Panc1 (cell line): ENCODE results near the gene GRHL1. TPM values are rescaled to one million over a fixed set of nuclear protein-coding genes. Genes with fewer than 3 reads are reported as not detected.

Source experiments
- ATAC-seq: fragments of 200-7000 bp; cut with Tn5 transposase; 2 replicates; pipeline ENCODE4 v1.9.1; 2020; ENCODE audit warnings: mild to moderate bottlenecking, moderate library complexity
- BruUV-seq: library from RNA; stranded (reverse); fragments of 400-500 nt; replicated peaks from 2 replicates; lab custom pipeline; 2021; lab: Mats Ljungman, UMichigan
- CTCF ChIA-PET: fragments of 300-600 bp; sonication (Branson Sonifier 250); formaldehyde crosslinking; loops from one replicate; lab custom pipeline; 2022; ENCODE audit warnings: antibody characterized with exemption; lab: Charles Lee
- POLR2A ChIA-PET: fragments of 300-600 bp; sonication (Branson Sonifier 250); formaldehyde crosslinking; loops from one replicate; lab custom pipeline; 2022; ENCODE audit warnings: antibody characterized with exemption; lab: Charles Lee
- DNase-seq: peaks from one replicate; pipeline ENCODE4 v3.0.0-alpha.2; 2010; ENCODE audit warnings: low read depth, low spot score
- H3K27ac ChIP-seq: 2 replicates; pipeline ENCODE4 v1.5.1; 2011; ENCODE audit warnings: mild to moderate bottlenecking, low read length, inconsistent platforms
- H3K27me3 ChIP-seq: fragments of 200-500 bp; sonication (Bioruptor generic); 2 replicates; pipeline ENCODE4 v1.6.0; 2014; ENCODE audit warnings: low read length, inconsistent platforms; ENCODE audit not compliant: control insufficient read depth, insufficient read depth
- H3K36me3 ChIP-seq: fragments of 200-500 bp; sonication (Bioruptor generic); 2 replicates; pipeline ENCODE4 v1.5.1; 2014; ENCODE audit warnings: inconsistent platforms, mild to moderate bottlenecking, low read length, moderate library complexity; ENCODE audit not compliant: control insufficient read depth, insufficient read depth
- H3K4me1 ChIP-seq: 2 replicates; pipeline ENCODE4 v1.5.1; 2011; ENCODE audit warnings: inconsistent platforms, mild to moderate bottlenecking, low read length, moderate library complexity; ENCODE audit not compliant: control insufficient read depth, insufficient read depth
- H3K4me3 ChIP-seq, 2 experiments: 2 replicates each; pipeline ENCODE4 v1.5.1; 2011 to 2012; ENCODE audit warnings: low read depth in 2 of 2, low read length in 2 of 2, mild to moderate bottlenecking in 2 of 2, inconsistent platforms in 1 of 2, moderate library complexity in 1 of 2
- H3K9me3 ChIP-seq: fragments of 200-500 bp; sonication (Bioruptor generic); 2 replicates; pipeline ENCODE4 v1.5.1; 2014; ENCODE audit warnings: low read depth, mild to moderate bottlenecking, inconsistent platforms, low read length, moderate library complexity; ENCODE audit not compliant: control insufficient read depth, insufficient read depth
- POLR2AphosphoS5 ChIP-seq: IDR thresholded peaks from 2 replicates; pipeline ENCODE4 v1.6.1; 2012; ENCODE audit warnings: mild to moderate bottlenecking, low read depth, low read length, moderate library complexity
- SIN3A ChIP-seq: IDR thresholded peaks from 2 replicates; pipeline ENCODE4 v1.6.1; 2012; ENCODE audit warnings: low read depth, mild to moderate bottlenecking, low read length, moderate library complexity, borderline replicate concordance; ENCODE audit not compliant: insufficient read depth
- TCF7L2 ChIP-seq: IDR thresholded peaks from 2 replicates; pipeline ENCODE4 v1.6.1; 2011; ENCODE audit warnings: mild to moderate bottlenecking, low read depth, low read length, inconsistent platforms
- in situ Hi-C: cut with HindIII; loops from 2 replicates; pipeline ENCODE4 v1.10.0; 2016; ENCODE audit warnings: low sequenced_read_pairs, low pct_unique_long_range_greater_than_20kb
- intact Hi-C: fragments of 100-400 bp; cut with micrococcal nuclease; formaldehyde crosslinking; loops from one replicate; pipeline ENCODE4 v1.10.0; 2022; ENCODE audit not compliant: unreplicated experiment
- total RNA-seq: library from RNA; stranded (reverse); gene quantifications from one replicate; pipeline ENCODE4 v1.2.1, GENCODE V29; 2021; ENCODE audit not compliant: unreplicated experiment
- TF ChIP-seq, protein P1 (sequence below), 2 experiments: IDR thresholded peaks; 2 replicates each; pipeline ENCODE4 v1.6.1; 2011 to 2012; ENCODE audit warnings: low read depth in 2 of 2, control low read depth in 1 of 2, low read length in 1 of 2, mild to moderate bottlenecking in 1 of 2, moderate library complexity in 1 of 2; ENCODE audit not compliant: insufficient read depth in 1 of 2
- TF ChIP-seq, protein P2 (sequence below): fragments of 450-650 bp; IDR thresholded peaks from 2 replicates; pipeline ENCODE4 v1.5.1; 2017; ENCODE audit warnings: mild to moderate bottlenecking

GRHL1 gene
- total RNA-seq, 1 experiment from 2014 or later = 4.7 TPM

DNA sequence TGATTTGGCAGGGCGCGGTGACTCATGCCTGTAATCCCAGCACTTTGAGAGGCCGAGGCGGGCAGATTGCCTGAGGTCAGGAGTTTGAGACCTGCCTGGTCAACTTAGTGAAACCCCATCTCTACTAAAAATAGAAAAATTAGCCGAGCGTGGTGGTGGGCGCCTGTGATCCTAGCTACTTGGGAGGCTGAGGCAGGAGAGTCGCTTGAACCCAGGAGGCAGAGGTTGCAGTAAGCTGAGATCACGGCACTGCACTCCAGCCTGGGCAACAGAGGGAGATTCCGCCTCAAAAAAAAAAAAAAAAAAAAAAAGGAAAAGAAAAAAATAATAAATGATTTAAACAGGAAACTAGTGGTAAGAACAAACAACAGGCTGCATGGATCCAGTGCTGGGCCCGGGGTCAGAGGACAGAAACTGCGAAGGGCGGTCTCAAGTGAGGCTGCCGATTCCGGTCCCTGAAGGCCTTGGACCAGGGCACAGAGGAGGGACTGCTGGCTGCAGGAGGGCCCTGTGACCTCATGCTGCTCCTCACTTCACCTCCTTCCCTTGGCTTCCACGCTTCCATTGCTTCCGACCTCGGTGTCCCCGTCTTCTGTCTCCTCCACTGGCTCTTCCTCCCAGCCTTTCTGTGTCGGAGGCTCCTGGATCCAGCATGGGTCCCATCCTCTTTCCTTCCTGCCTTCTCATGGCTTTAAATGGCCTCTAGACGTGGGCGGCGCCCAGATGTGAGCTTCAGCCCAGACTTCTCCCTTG is 2.1 kb upstream of the GRHL1 start:
- Histone ChIP-seq H3K27ac (no peak overlapping the region), H3K27me3 (no peaks in the 10 kb centered on the region; the same call in 1 of the 2 replicates), H3K36me3 (no peaks in the 10 kb centered on the region), H3K4me1 (peaks cover 17% of the 10 kb centered on the region), H3K9me3 (no peaks in the 10 kb centered on the region), H3K4me3 (no peak overlapping the region)
- in situ Hi-C loops = no loop called here
- ChIA-PET POLR2A (no interaction called here), CTCF (no interaction called here)
- intact Hi-C loops = no loop called here
- ATAC-seq (no peak), DNase-seq (no peak)
- BruUV-seq = no TSS peak
- TF ChIP-seq, protein P1, sequence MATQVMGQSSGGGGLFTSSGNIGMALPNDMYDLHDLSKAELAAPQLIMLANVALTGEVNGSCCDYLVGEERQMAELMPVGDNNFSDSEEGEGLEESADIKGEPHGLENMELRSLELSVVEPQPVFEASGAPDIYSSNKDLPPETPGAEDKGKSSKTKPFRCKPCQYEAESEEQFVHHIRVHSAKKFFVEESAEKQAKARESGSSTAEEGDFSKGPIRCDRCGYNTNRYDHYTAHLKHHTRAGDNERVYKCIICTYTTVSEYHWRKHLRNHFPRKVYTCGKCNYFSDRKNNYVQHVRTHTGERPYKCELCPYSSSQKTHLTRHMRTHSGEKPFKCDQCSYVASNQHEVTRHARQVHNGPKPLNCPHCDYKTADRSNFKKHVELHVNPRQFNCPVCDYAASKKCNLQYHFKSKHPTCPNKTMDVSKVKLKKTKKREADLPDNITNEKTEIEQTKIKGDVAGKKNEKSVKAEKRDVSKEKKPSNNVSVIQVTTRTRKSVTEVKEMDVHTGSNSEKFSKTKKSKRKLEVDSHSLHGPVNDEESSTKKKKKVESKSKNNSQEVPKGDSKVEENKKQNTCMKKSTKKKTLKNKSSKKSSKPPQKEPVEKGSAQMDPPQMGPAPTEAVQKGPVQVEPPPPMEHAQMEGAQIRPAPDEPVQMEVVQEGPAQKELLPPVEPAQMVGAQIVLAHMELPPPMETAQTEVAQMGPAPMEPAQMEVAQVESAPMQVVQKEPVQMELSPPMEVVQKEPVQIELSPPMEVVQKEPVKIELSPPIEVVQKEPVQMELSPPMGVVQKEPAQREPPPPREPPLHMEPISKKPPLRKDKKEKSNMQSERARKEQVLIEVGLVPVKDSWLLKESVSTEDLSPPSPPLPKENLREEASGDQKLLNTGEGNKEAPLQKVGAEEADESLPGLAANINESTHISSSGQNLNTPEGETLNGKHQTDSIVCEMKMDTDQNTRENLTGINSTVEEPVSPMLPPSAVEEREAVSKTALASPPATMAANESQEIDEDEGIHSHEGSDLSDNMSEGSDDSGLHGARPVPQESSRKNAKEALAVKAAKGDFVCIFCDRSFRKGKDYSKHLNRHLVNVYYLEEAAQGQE (IDR thresholded peaks at IDR 0.05; ENCODE audit: insufficient read depth in 1 of 2, low read depth in 2 of 2, low read length in 1 of 2) = no peak
- TF ChIP-seq SIN3A (no peak), POLR2AphosphoS5 (no peak), TCF7L2 (no peak)
- TF ChIP-seq, protein P2, sequence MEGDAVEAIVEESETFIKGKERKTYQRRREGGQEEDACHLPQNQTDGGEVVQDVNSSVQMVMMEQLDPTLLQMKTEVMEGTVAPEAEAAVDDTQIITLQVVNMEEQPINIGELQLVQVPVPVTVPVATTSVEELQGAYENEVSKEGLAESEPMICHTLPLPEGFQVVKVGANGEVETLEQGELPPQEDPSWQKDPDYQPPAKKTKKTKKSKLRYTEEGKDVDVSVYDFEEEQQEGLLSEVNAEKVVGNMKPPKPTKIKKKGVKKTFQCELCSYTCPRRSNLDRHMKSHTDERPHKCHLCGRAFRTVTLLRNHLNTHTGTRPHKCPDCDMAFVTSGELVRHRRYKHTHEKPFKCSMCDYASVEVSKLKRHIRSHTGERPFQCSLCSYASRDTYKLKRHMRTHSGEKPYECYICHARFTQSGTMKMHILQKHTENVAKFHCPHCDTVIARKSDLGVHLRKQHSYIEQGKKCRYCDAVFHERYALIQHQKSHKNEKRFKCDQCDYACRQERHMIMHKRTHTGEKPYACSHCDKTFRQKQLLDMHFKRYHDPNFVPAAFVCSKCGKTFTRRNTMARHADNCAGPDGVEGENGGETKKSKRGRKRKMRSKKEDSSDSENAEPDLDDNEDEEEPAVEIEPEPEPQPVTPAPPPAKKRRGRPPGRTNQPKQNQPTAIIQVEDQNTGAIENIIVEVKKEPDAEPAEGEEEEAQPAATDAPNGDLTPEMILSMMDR = no peak

DNA sequence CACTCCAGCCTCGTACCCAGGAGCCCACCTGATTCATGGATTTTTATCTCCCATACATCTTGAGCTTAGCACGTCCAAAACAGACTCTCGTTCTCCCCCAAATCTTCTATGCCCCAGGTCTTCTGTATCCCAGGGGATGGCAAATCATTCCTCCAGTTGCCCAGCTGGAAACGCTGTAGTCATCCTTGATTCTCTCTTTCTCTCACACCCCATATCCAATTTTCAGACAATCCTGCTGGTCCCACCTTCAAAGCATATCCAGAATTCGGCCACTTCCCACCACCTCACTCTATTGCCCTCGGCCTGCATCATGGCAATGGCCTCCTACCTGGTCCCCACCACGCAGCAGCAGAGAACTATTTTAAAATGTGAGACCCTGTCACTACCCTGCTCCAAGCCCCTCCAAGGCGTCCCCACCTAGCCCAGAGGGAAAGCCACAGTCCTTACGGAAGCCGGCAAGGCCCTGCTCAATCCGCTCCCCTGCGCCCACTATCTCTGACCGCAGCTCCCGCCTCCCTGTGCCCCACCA is 1.4 kb upstream of the GRHL1 start:
- Histone ChIP-seq H3K9me3 (no peaks in the 10 kb centered on the region), H3K4me3 (peak overlapping the region in 1 of 2 experiments; percentile 55; a peak in 1 of 4 replicates), H3K27me3 (no peaks in the 10 kb centered on the region; the same call in 1 of the 2 replicates), H3K36me3 (no peaks in the 10 kb centered on the region), H3K27ac (no peak overlapping the region), H3K4me1 (peaks cover 17% of the 10 kb centered on the region)
- intact Hi-C loops = no loop called here
- DNase-seq (no peak), ATAC-seq (no peak)
- in situ Hi-C loops = no loop called here
- ChIA-PET CTCF (no interaction called here), POLR2A (no interaction called here)
- no TSS peak for BruUV-seq
- TF ChIP-seq POLR2AphosphoS5 (no peak), TCF7L2 (no peak), SIN3A (no peak)
- TF ChIP-seq, protein P1 (IDR thresholded peaks at IDR 0.05; ENCODE audit: insufficient read depth in 1 of 2, low read depth in 2 of 2, low read length in 1 of 2) = no peak
- TF ChIP-seq, protein P2 = no peak
